NB4 (cell line): Measurements from ENCODE around the gene CNTN4.

Source experiments
- DNase-seq: peaks from one replicate; pipeline ENCODE4 v3.0.0; 2010; ENCODE audit warnings: low read depth
- H3K4me3 ChIP-seq: one replicate; pipeline ENCODE4 v1.5.1; 2011; ENCODE audit warnings: mild to moderate bottlenecking, low read depth, low read length, moderate library complexity
- CTCF ChIP-seq: IDR thresholded peaks from one replicate; pipeline ENCODE4 v1.5.1; 2012; ENCODE audit warnings: low read depth, low read length
- MAX ChIP-seq: IDR thresholded peaks from 2 replicates; pipeline ENCODE4 v1.6.1; 2011; ENCODE audit warnings: low read depth, low read length
- MYC ChIP-seq: IDR thresholded peaks from 2 replicates; pipeline ENCODE4 v1.6.1; 2011; ENCODE audit warnings: low read depth, low read length
- POLR2A ChIP-seq: IDR thresholded peaks from 2 replicates; pipeline ENCODE4 v1.6.1; 2011; ENCODE audit warnings: mild to moderate bottlenecking; ENCODE audit not compliant: insufficient read length; ENCODE audit errors: extremely low read depth

The CNTN4 gene

GRCh38 chr3:2536575-2536974 is 437.9 kb downstream of the CNTN4 start:
- H3K4me3 ChIP-seq, result no peak overlapping the region
- DNase-seq, result no peak
- TF ChIP-seq MAX (no peak), CTCF (no peak), MYC (no peak), POLR2A (no peak)

- TF ChIP-seq MYC (no peak), MAX (no peak), CTCF (no peak), POLR2A (no peak)
- DNase-seq, result no peak
- H3K4me3 ChIP-seq, result no peak overlapping the region
Observed at GRCh38 chr3:2540115-2540514, 441.4 kb downstream of the CNTN4 start.

DNA sequence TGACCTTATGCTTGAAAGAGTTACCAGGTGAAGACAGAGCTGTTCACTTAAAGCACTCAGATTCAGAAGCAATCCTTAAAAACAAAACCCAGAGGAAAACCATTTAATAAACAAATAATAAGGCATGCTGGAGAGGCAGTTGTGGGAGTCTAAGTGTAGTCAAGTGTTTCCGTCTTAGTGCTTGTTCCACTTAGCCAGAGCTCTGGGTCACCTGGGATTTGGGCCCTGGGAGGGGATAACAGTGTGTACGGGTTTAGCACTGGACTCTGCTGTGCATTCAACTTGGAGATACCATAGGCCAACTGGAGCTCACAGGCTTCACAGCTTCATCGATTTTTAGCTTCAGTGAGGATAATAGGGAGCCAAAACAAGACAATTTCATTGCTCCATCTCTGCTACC is 444.6 kb downstream of the CNTN4 start:
- DNase-seq, result no peak
- no peak overlapping the region for H3K4me3 ChIP-seq
- TF ChIP-seq POLR2A (no peak), MAX (no peak), MYC (no peak), CTCF (no peak)

DNA sequence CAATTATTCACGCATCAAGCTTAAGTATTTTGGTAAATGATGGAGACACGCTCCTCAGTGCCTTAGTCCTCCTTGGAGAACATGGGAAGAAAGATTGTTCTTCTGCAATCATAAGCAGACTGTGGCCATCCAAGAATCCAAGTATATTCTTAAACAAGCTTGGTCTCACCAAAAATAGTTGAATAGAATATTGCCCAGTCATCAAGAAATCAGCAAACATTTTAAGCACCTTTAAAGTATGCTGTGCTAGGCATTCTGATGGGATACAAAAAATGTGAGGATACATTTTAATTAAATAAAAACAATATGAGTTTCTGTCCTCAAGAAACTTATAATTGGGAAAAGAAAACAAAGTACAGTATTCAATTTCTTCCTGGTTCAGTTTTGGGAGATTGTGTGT is 445.5 kb downstream of the CNTN4 start:
- no peak overlapping the region for H3K4me3 ChIP-seq
- DNase-seq, result no peak
- no peak for TF ChIP-seq CTCF
- no peak for TF ChIP-seq MAX
- no peak for TF ChIP-seq POLR2A
- no peak for TF ChIP-seq MYC

GRCh38 chr3:2544718-2545117 is 446.1 kb downstream of the CNTN4 start:
- DNase-seq, result no peak
- TF ChIP-seq CTCF (no peak), MYC (no peak), MAX (no peak), POLR2A (no peak)
- H3K4me3 ChIP-seq, result no peak overlapping the region

GRCh38 chr3:2547049-2547448 is 448.4 kb downstream of the CNTN4 start:
- no peak for TF ChIP-seq MYC
- TF ChIP-seq MAX, result no peak
- TF ChIP-seq CTCF, result no peak
- TF ChIP-seq POLR2A, result no peak
- no peak overlapping the region for H3K4me3 ChIP-seq
- DNase-seq, result no peak
